Fibroblast of gingiva (primary cell): ENCODE results near the gene CACNA1I.
A peak's percentile ranks its signal among the peaks of the same experiment; 100 is the strongest.
"Not testable (repeated sequence)": the region's sequence is repeated elsewhere in the genome, so short reads cannot be mapped to it uniquely, and the experiment has no call there.

Experiments used
- DNase-seq: peaks from one replicate; pipeline ENCODE4 v3.0.0-alpha.2; 2011; ENCODE audit warnings: low read depth

The CACNA1I gene

GRCh38 chr22:39719559-39720450 lies 149.3 kb downstream of the CACNA1I start:
- DNase-seq: no peak

GRCh38 chr22:39721206-39722031 lies 150.9 kb downstream of the CACNA1I start:
- DNase-seq: no peak

- DNase-seq: no peak
Observed at GRCh38 chr22:39722032-39722325, 151.4 kb downstream of the CACNA1I start.

GRCh38 chr22:39722501-39722900 lies 151.9 kb downstream of the CACNA1I start:
- no peak for DNase-seq

- no peak for DNase-seq
Observed at GRCh38 chr22:39723463-39723862, 152.9 kb downstream of the CACNA1I start.

GRCh38 chr22:39723899-39724351 lies 153.4 kb downstream of the CACNA1I start:
- no peak for DNase-seq

- DNase-seq: no peak
Observed at GRCh38 chr22:39724390-39724789, 153.8 kb downstream of the CACNA1I start.

GRCh38 chr22:39724857-39725256 lies 154.3 kb downstream of the CACNA1I start:
- no peak for DNase-seq

- no peak for DNase-seq
Observed at GRCh38 chr22:39725351-39726035, 154.9 kb downstream of the CACNA1I start.

- no peak for DNase-seq
Observed at GRCh38 chr22:39727541-39727940, 157.0 kb downstream of the CACNA1I start.

- DNase-seq: no peak
Observed at GRCh38 chr22:39728236-39728860, 157.8 kb downstream of the CACNA1I start.

GRCh38 chr22:39729141-39729934 lies 158.8 kb downstream of the CACNA1I start:
- no peak for DNase-seq

GRCh38 chr22:39731481-39731880 lies 160.9 kb downstream of the CACNA1I start:
- DNase-seq: no peak

- no peak for DNase-seq
Observed at GRCh38 chr22:39731881-39732555, 161.5 kb downstream of the CACNA1I start.

GRCh38 chr22:39732625-39733024 lies 162.1 kb downstream of the CACNA1I start:
- no peak for DNase-seq

- no peak for DNase-seq
Observed at GRCh38 chr22:39733191-39733590, 162.6 kb downstream of the CACNA1I start.

- not testable (repeated sequence) for DNase-seq
Observed at GRCh38 chr22:39734046-39734445, 163.5 kb downstream of the CACNA1I start.

GRCh38 chr22:39734866-39735265 lies 164.3 kb downstream of the CACNA1I start:
- no peak for DNase-seq

- DNase-seq: no peak
Observed at GRCh38 chr22:39735776-39736175, 165.2 kb downstream of the CACNA1I start.

GRCh38 chr22:39738746-39739145 lies 168.2 kb downstream of the CACNA1I start:
- peak; percentile 42 for DNase-seq
